Brain microvascular endothelial cell (primary cell): ENCODE measurements around the gene ANKIB1.
"Not testable (repeated sequence)": the region's sequence is repeated elsewhere in the genome, so short reads cannot be mapped to it uniquely, and the experiment has no call there.

Source experiments
- DNase-seq: peaks from one replicate; pipeline ENCODE4 v3.0.0-alpha.2; 2020
- H3K27ac ChIP-seq: fragments of 250-450 bp; sonication (Bioruptor Pico); 2 replicates; pipeline ENCODE4 v1.5.1; 2020; ENCODE audit warnings: mild to moderate bottlenecking, moderate library complexity
- H3K27me3 ChIP-seq: fragments of 250-450 bp; sonication (Bioruptor Pico); replicated peaks from 2 replicates; pipeline ENCODE4 v1.5.1; 2020; ENCODE audit warnings: mild to moderate bottlenecking
- H3K36me3 ChIP-seq: fragments of 250-450 bp; sonication (Bioruptor Pico); replicated peaks from 2 replicates; pipeline ENCODE4 v1.5.1; 2020; ENCODE audit warnings: mild to moderate bottlenecking
- H3K4me3 ChIP-seq: 2 replicates; pipeline ENCODE4 v1.5.1; 2011; ENCODE audit warnings: low read depth, mild to moderate bottlenecking, control low read depth, low read length, moderate library complexity
- CTCF ChIP-seq: IDR thresholded peaks from 2 replicates; pipeline ENCODE4 v1.5.1; 2011; ENCODE audit warnings: low read depth, mild to moderate bottlenecking, moderate library complexity, low read length, control low read depth, inconsistent platforms; ENCODE audit errors: missing control alignments
- in situ Hi-C: cut with HindIII; loops from 2 replicates; pipeline ENCODE4 v1.10.0; 2017; ENCODE audit warnings: low sequenced_read_pairs, low pct_ligation_motif_present

The ANKIB1 gene

GRCh38 chr7:92402920-92403759, 157.4 kb downstream of the ANKIB1 start:
- DNase-seq = peak; percentile 59
- H3K36me3 ChIP-seq = peaks cover 13% of the 10 kb centered on the region
- no peak overlapping the region for H3K4me3 ChIP-seq
- TF ChIP-seq CTCF = no peak
- H3K27ac ChIP-seq = peak overlapping the region; percentile 66
- H3K27me3 ChIP-seq = no peaks in the 10 kb centered on the region
- in situ Hi-C loops = no loop called here

- DNase-seq = no peak
- in situ Hi-C loops = no loop called here
Observed at GRCh38 chr7:92403760-92404074, 157.9 kb downstream of the ANKIB1 start.

GRCh38 chr7:92404170-92404614, 158.4 kb downstream of the ANKIB1 start:
- Histone ChIP-seq H3K27me3 (no peaks in the 10 kb centered on the region), H3K27ac (no peak overlapping the region), H3K36me3 (peaks cover 4% of the 10 kb centered on the region), H3K4me3 (no peak overlapping the region)
- TF ChIP-seq CTCF = peak; percentile 43
- in situ Hi-C loops = no loop called here
- DNase-seq = no peak

More at GRCh38 chr7:92403760-92404074, 157.9 kb downstream of the ANKIB1 start:
- Histone ChIP-seq H3K27ac (no peak overlapping the region), H3K36me3 (peaks cover 7% of the 10 kb centered on the region), H3K27me3 (no peaks in the 10 kb centered on the region), H3K4me3 (no peak overlapping the region)
- TF ChIP-seq CTCF = no peak

- no peak overlapping the region for H3K27ac ChIP-seq
- no peak for DNase-seq
- in situ Hi-C loops = no loop called here
- TF ChIP-seq CTCF = no peak
- no peaks in the 10 kb centered on the region for H3K27me3 ChIP-seq
- no peaks in the 10 kb centered on the region for H3K36me3 ChIP-seq
- no peak overlapping the region for H3K4me3 ChIP-seq
Observed at GRCh38 chr7:92409357-92409756, 163.6 kb downstream of the ANKIB1 start.

- in situ Hi-C loops, H3K27ac ChIP-seq, DNase-seq, H3K4me3 ChIP-seq, H3K27me3 ChIP-seq, H3K36me3 ChIP-seq: not testable (repeated sequence)
Observed at GRCh38 chr7:92410162-92410561, 164.4 kb downstream of the ANKIB1 start.

GRCh38 chr7:92412745-92413144, 167.0 kb downstream of the ANKIB1 start:
- no peaks in the 10 kb centered on the region for H3K36me3 ChIP-seq
- no peak overlapping the region for H3K27ac ChIP-seq
- in situ Hi-C loops = no loop called here
- no peaks in the 10 kb centered on the region for H3K27me3 ChIP-seq
- no peak for DNase-seq
- no peak for TF ChIP-seq CTCF
- H3K4me3 ChIP-seq = no peak overlapping the region
